Measurements from ENCODE around the gene YY1. TPM values are rescaled to one million over a fixed set of nuclear protein-coding genes. Genes with fewer than 3 reads are reported as not detected.

YY1 gene
- total RNA-seq (2013): 78.4 TPM
- polyA plus RNA-seq: 10 to 100 TPM; 13.3 to 35.2 (median 15.7) TPM
- polyA minus RNA-seq: 32.1 and 36.7 TPM in 2 replicates
- 70.1 to 332 (median 139) reads per million in 11 experiments for total RNA-seq

DNA sequence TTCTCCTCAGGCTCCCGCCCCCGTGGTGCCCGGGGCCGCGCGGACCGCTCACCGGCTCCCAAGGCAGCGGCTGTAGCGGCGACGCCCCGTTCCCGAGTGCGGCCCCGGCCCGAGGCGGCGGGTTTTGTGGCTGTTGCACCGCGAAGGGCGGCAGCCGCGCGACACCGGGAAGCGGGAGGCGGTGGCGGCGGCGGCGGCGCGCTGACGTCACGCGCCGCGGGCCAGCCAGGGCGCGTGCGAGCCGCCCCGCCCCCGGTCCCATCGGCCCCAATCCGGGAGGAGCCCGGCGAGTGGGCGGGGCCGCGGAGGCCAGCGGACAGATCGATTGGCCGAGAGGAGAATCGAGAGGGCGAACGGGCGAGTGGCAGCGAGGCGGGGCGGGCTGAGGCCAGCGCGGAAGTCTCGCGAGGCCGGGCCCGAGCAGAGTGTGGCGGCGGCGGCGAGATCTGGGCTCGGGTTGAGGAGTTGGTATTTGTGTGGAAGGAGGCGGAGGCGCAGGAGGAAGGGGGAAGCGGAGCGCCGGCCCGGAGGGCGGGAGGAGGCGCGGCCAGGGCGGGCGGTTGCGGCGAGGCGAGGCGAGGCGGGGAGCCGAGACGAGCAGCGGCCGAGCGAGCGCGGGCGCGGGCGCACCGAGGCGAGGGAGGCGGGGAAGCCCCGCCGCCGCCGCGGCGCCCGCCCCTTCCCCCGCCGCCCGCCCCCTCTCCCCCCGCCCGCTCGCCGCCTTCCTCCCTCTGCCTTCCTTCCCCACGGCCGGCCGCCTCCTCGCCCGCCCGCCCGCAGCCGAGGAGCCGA lies at the start of gene YY1:
Gene YY1, plus strand, starts transcription at position 726 of the 792 bp plus-strand sequence. CDS start 101 bp downstream, outside the sequence.
- Histone ChIP-seq H3K27ac (ENCODE audit: low read depth in 1 of 2, low read length in 2 of 2) (peak within 1 kb of the TSS; percentile 77 to 91), H4K20me1 (ENCODE audit: insufficient read depth, low read length) (peaks cover 81% of the 10 kb centered on the region), H3K79me2 (ENCODE audit: insufficient read depth, low read length) (peaks cover 89% of the 10 kb centered on the region), H3K4me3 (replicated peaks in 1 of 3; ENCODE audit: low read depth in 2 of 3, low read length in 3 of 3) (peak within 1 kb of the TSS; percentile 85 to 99 (median 95)), H3K27me3 (ENCODE audit: control insufficient read depth in 2 of 2, insufficient read depth in 2 of 2, low read length in 2 of 2) (no peaks in the 10 kb centered on the region), H3K36me3 (replicated peaks in 1 of 2; ENCODE audit: control insufficient read depth in 1 of 2, insufficient read depth in 2 of 2, low read length in 2 of 2) (peaks cover 3 to 7% of the 10 kb centered on the region in 2 donors), H3K9me3 (replicated peaks in 1 of 2; ENCODE audit: control insufficient read depth in 1 of 2, insufficient read depth in 1 of 2, low read length in 2 of 2) (no peaks in the 10 kb centered on the region), H2AFZ (ENCODE audit: insufficient read depth, low read depth, low read length, poor library complexity, severe bottlenecking) (peak within 1 kb of the TSS; percentile 50), H3K4me1 (ENCODE audit: control insufficient read depth in 1 of 2, insufficient read depth in 2 of 2, low read length in 2 of 2) (peaks cover 38 to 49% of the 10 kb centered on the region in 2 donors), H3K4me2 (replicated peaks; ENCODE audit: extremely low read depth, low read length, poor library complexity, severe bottlenecking) (peak within 1 kb of the TSS; percentile 89), H3K9ac (ENCODE audit: insufficient read depth, low read length, poor library complexity, severe bottlenecking) (peak within 1 kb of the TSS; percentile 96)
- Mint-ChIP-seq H3K27ac (peak within 1 kb of the TSS; percentile 90 to 98 (median 94)), H3K4me1 (peaks cover 56% of the 10 kb centered on the region), H3K9me3 (no peaks in the 10 kb centered on the region), H3K27me3 (ENCODE audit: low read depth in 3 of 3) (no peaks in the 10 kb centered on the region), H3K36me3 (peaks cover 4 to 28% of the 10 kb centered on the region in 2 donors), H3K4me3 (peak within 1 kb of the TSS; percentile 89 to 90)
- TF ChIP-seq, protein P1, sequence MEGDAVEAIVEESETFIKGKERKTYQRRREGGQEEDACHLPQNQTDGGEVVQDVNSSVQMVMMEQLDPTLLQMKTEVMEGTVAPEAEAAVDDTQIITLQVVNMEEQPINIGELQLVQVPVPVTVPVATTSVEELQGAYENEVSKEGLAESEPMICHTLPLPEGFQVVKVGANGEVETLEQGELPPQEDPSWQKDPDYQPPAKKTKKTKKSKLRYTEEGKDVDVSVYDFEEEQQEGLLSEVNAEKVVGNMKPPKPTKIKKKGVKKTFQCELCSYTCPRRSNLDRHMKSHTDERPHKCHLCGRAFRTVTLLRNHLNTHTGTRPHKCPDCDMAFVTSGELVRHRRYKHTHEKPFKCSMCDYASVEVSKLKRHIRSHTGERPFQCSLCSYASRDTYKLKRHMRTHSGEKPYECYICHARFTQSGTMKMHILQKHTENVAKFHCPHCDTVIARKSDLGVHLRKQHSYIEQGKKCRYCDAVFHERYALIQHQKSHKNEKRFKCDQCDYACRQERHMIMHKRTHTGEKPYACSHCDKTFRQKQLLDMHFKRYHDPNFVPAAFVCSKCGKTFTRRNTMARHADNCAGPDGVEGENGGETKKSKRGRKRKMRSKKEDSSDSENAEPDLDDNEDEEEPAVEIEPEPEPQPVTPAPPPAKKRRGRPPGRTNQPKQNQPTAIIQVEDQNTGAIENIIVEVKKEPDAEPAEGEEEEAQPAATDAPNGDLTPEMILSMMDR (IDR thresholded peaks at IDR 0.05): no peak
- DNase-seq: peak; percentile 98
- under 1% methylated on average over 79 of the region's 125 CpGs for WGBS (ENCODE audit: insufficient coverage)
- intact Hi-C loops (cut with micrococcal nuclease): loop anchor here (2.0 to 5.0 kb wide), 3 partner anchors 46 to 139 kb away; partner anchors contain the start of gene WDR25 (in 2 of the 2)

DNA sequence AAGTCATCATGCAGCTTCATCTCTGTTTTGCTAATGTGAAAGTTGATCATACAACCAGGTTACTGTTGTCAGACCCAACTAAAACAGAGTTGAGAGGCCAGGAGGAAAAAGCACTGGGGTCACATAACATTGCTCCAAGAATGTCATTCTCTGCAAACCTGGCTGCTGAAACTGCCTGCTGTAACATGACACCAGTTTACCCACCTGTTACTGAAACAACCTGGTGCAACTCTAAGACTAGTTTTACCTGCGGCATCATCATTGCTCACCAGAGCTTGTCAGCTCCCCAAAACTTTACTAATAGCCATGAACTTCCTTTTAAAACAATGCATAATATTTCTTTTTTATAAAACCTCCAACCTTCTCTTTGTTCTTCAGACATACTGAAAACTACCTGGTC lies 48.8 kb upstream of the YY1 start:
- H3K9me3 ChIP-seq (replicated peaks in 1 of 2; ENCODE audit: control insufficient read depth in 1 of 2, insufficient read depth in 1 of 2, low read length in 2 of 2): no peaks in the 10 kb centered on the region
- H3K27me3 ChIP-seq (ENCODE audit: control insufficient read depth in 2 of 2, insufficient read depth in 2 of 2, low read length in 2 of 2): no peaks in the 10 kb centered on the region
- no peaks in the 10 kb centered on the region for H4K20me1 ChIP-seq (ENCODE audit: insufficient read depth, low read length)
- H3K4me1 Mint-ChIP-seq: peaks cover 12% of the 10 kb centered on the region
- no peak overlapping the region for H3K27ac ChIP-seq (ENCODE audit: low read depth in 1 of 2, low read length in 2 of 2)
- H3K4me3 Mint-ChIP-seq: no peak overlapping the region
- H3K9me3 Mint-ChIP-seq: peaks cover 0 to 3% (median 0%) of the 10 kb centered on the region in 7 donors
- intact Hi-C loops (cut with micrococcal nuclease): loop anchor here (5.0 to 10.0 kb wide), 2 partner anchors 208 to 505 kb away; partner anchors contain the start of gene CYP46A1 (in 1 of the 2)
- no peaks in the 10 kb centered on the region for H3K36me3 ChIP-seq (replicated peaks in 1 of 2; ENCODE audit: control insufficient read depth in 1 of 2, insufficient read depth in 2 of 2, low read length in 2 of 2)
- 100% methylated on average over 1 of the region's 1 CpG for WGBS (ENCODE audit: insufficient coverage)
- TF ChIP-seq, protein P1 (IDR thresholded peaks at IDR 0.05): no peak
- no peak overlapping the region for H3K4me3 ChIP-seq (replicated peaks in 1 of 3; ENCODE audit: low read depth in 2 of 3, low read length in 3 of 3)
- H3K27me3 Mint-ChIP-seq (ENCODE audit: low read depth in 3 of 3): no peaks in the 10 kb centered on the region
- H3K4me1 ChIP-seq (ENCODE audit: control insufficient read depth in 1 of 2, insufficient read depth in 2 of 2, low read length in 2 of 2): peaks cover 13 to 24% of the 10 kb centered on the region in 2 donors
- H3K9ac ChIP-seq (ENCODE audit: insufficient read depth, low read length, poor library complexity, severe bottlenecking): no peak overlapping the region
- H3K4me2 ChIP-seq (replicated peaks; ENCODE audit: extremely low read depth, low read length, poor library complexity, severe bottlenecking): no peak overlapping the region
- no peak overlapping the region for H2AFZ ChIP-seq (ENCODE audit: insufficient read depth, low read depth, low read length, poor library complexity, severe bottlenecking)
- no peaks in the 10 kb centered on the region for H3K79me2 ChIP-seq (ENCODE audit: insufficient read depth, low read length)
- no peaks in the 10 kb centered on the region for H3K36me3 Mint-ChIP-seq
- no peak overlapping the region for H3K27ac Mint-ChIP-seq
- DNase-seq: no peak

All from CD14-positive monocyte (primary cell).